ENCODE measurements around the gene SGIP1.

- TF ChIP-seq CTCF (IDR thresholded peaks at IDR 0.05; ENCODE audit: low read depth, low read length, poor library complexity, severe bottlenecking) (no peak), EZH2phosphoT487 (IDR thresholded peaks at IDR 0.05; ENCODE audit: borderline replicate concordance, low read length) (no peak)
Measured at GRCh38 chr1:66723985-66724384, 190.0 kb downstream of the SGIP1 start.

Data from DOHH2 (cell line).